GM18873 (cell line): ENCODE data around the gene TRIM8.
"Not testable (repeated sequence)": the region's sequence is repeated elsewhere in the genome, so short reads cannot be mapped to it uniquely, and the experiment has no call there.

Experiments
- ATAC-seq: cut with Tn5 transposase; IDR thresholded peaks from one replicate; pipeline ENCODE4 v1.9.1; 2021; ENCODE audit warnings: mild to moderate bottlenecking, moderate library complexity, moderate number of reproducible peaks; ENCODE audit not compliant: unreplicated experiment, low FRiP score

TRIM8 gene

GRCh38 chr10:102682981-102683380 is 38.7 kb downstream of the TRIM8 start:
- ATAC-seq: no peak

GRCh38 chr10:102683736-102684135 is 39.5 kb downstream of the TRIM8 start:
- no peak for ATAC-seq

GRCh38 chr10:102691285-102692066 is 47.2 kb downstream of the TRIM8 start:
- ATAC-seq: no peak

- not testable (repeated sequence) for ATAC-seq
These were observed 51.1 kb downstream of the TRIM8 start for GRCh38 chr10:102695401-102695800.

GRCh38 chr10:102696736-102697135 is 52.5 kb downstream of the TRIM8 start:
- ATAC-seq: no peak

GRCh38 chr10:102698894-102699293 is 54.6 kb downstream of the TRIM8 start:
- no peak for ATAC-seq

GRCh38 chr10:102701272-102701671 is 57.0 kb downstream of the TRIM8 start:
- no peak for ATAC-seq

GRCh38 chr10:102701796-102702195 is 57.5 kb downstream of the TRIM8 start:
- ATAC-seq: no peak

GRCh38 chr10:102702742-102703141 is 58.5 kb downstream of the TRIM8 start:
- ATAC-seq: no peak

- ATAC-seq: no peak
These were observed 60.6 kb downstream of the TRIM8 start for GRCh38 chr10:102704915-102705314.

- no peak for ATAC-seq
These were observed 61.3 kb downstream of the TRIM8 start for GRCh38 chr10:102705531-102705930.
